ENCODE data around the gene INAVA. TPM values are rescaled to one million over a fixed set of nuclear protein-coding genes. Genes with fewer than 3 reads are reported as not detected.

INAVA gene
- total and polyA plus RNA-seq, 9 of the 15 experiments (the other 6 are each of a cell fraction or from before 2014, with no cell fraction given): 0.09 TPM; not detected in 8

DNA sequence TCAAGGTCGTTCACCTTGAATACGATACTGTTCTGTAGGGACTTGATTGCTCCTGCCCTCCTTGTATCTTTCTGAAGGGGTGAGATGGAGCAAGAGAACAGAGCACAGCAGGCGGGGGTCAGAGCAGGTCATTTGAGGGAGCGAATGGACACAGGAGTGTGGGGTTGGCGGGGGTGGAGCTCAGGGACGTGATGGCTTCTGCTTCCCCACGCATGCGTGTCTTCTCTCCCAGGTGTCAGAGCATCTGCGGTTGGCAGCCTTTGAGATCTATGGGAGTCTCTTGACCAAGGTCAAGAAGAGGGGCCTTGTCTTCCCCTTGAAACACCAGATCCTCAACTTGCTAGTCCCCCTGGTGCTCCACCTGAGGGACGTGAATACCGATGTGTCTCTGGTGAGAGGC is 63.9 kb downstream of the INAVA start:
- FAIRE-seq (no peak), DNase-seq (ENCODE audit: extremely low read depth in 1 of 4, low spot score in 3 of 4) (peak in 1 of 4 experiments; percentile 11), ATAC-seq (peak; percentile 22; the same call in 1 of the 3 replicates)
- peaks cover 57 to 88% of the 10 kb centered on the region in 2 experiments for H3K27me3 ChIP-seq (ENCODE audit: control insufficient read depth in 2 of 2, insufficient read depth in 2 of 2, low read length in 2 of 2)
- H3K36me3 ChIP-seq (ENCODE audit: control insufficient read depth, insufficient read depth, low read length): no peaks in the 10 kb centered on the region
- in situ Hi-C loops (cut with MboI) (no loop called here), intact Hi-C loops (cut with micrococcal nuclease) (no loop called here)
- no peaks in the 10 kb centered on the region for H3K9me3 ChIP-seq (replicated peaks; ENCODE audit: control insufficient read depth, insufficient read depth, low read depth, low read length)
- H3K4me1 ChIP-seq (replicated peaks in 1 of 2; ENCODE audit: control insufficient read depth in 2 of 2, insufficient read depth in 2 of 2, low read length in 2 of 2): no peaks in the 10 kb centered on the region
- TF ChIP-seq NRF1 (conservative IDR thresholded peaks at IDR 0.05 in 1 of 2, IDR thresholded peaks at IDR 0.05 in 1 of 2): peak; percentile 78 to 80
- TF ChIP-seq FOXA3 (CRISPR knock-in tag; conservative IDR thresholded peaks at IDR 0.05 in 1 of 2, IDR thresholded peaks at IDR 0.05 in 1 of 2): no peak
- CTCF ChIA-PET (ENCODE audit: low intra/inter-chr PET ratio): no interaction called here
- H2AFZ ChIP-seq (ENCODE audit: low read depth, low read length): no peak overlapping the region
- no peaks in the 10 kb centered on the region for H3K9me1 ChIP-seq (ENCODE audit: control insufficient read depth, insufficient read depth, low read length)
- WGBS (ENCODE audit: insufficient coverage, low coverage, missing lambda C conversion rate): 3% methylated on average over 11 of the region's 11 CpGs
- H3K79me2 ChIP-seq (ENCODE audit: control insufficient read depth, insufficient read depth, low read length): no peaks in the 10 kb centered on the region
- no peak overlapping the region for H3K4me3 ChIP-seq
- peaks cover 16% of the 10 kb centered on the region; the same call in 1 of the 2 replicates for H4K20me1 ChIP-seq (replicated peaks; ENCODE audit: control insufficient read depth, insufficient read depth, low read length)
- no peak overlapping the region for H3K27ac ChIP-seq (ENCODE audit: extremely low read depth, low read depth, low read length)
- H3K4me2 ChIP-seq (ENCODE audit: insufficient read depth, low read length): no peak overlapping the region
- H3K9ac ChIP-seq (ENCODE audit: insufficient read depth in 1 of 2, low read depth in 2 of 2, low read length in 2 of 2): no peak overlapping the region
- BruUV-seq (replicated peaks): no TSS peak
- POLR2A ChIA-PET: interaction anchor here (1.0 to 1.6 kb wide), 2 partner anchors 11 to 21 kb away, joined by 3 read pairs; no protein-coding TSS in a partner anchor

DNA sequence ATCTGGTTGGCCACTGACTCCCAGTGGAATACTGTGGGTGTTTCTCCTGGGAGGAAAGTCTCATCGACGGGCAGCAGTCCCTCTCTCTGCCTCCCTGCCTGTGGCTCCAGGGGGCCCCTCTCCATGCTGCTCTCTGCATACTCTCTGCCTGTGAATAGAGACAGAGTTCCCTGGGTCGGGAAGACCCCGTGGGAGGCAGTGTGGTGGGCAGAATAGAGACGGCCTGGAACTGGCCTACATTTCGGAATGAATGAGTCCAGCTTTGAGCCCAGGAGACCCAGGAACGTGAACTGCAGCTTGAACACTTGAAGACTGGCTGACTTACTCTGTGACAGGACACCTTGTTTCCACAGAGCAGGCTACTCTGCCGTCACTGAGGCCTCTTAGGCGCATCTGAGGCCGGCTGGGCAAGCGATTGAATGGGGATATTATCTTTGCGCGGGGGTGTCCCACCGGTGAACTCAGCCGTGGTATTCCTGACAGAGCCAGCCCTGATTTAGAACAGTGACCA is 64.8 kb downstream of the INAVA start:
- H2AFZ ChIP-seq (ENCODE audit: low read depth, low read length): no peak overlapping the region
- H3K36me3 ChIP-seq (ENCODE audit: control insufficient read depth, insufficient read depth, low read length): no peaks in the 10 kb centered on the region
- in situ Hi-C loops (cut with MboI) (no loop called here), intact Hi-C loops (cut with micrococcal nuclease) (no loop called here)
- no peak overlapping the region for H3K9ac ChIP-seq (ENCODE audit: insufficient read depth in 1 of 2, low read depth in 2 of 2, low read length in 2 of 2)
- no peak for DNase-seq (ENCODE audit: extremely low read depth in 1 of 4, low spot score in 3 of 4)
- POLR2A ChIA-PET: no interaction called here
- CTCF ChIA-PET (ENCODE audit: low intra/inter-chr PET ratio): no interaction called here
- ATAC-seq: peak; percentile 23; the same call in 2 of the 3 replicates
- BruUV-seq (replicated peaks): no TSS peak
- no peaks in the 10 kb centered on the region for H3K9me1 ChIP-seq (ENCODE audit: control insufficient read depth, insufficient read depth, low read length)
- 8% methylated on average over 15 of the region's 15 CpGs for WGBS (ENCODE audit: insufficient coverage, low coverage, missing lambda C conversion rate)
- H3K79me2 ChIP-seq (ENCODE audit: control insufficient read depth, insufficient read depth, low read length): no peaks in the 10 kb centered on the region
- FAIRE-seq: no peak
- no peak overlapping the region for H3K27ac ChIP-seq (ENCODE audit: extremely low read depth, low read depth, low read length)
- TF ChIP-seq, protein P1, sequence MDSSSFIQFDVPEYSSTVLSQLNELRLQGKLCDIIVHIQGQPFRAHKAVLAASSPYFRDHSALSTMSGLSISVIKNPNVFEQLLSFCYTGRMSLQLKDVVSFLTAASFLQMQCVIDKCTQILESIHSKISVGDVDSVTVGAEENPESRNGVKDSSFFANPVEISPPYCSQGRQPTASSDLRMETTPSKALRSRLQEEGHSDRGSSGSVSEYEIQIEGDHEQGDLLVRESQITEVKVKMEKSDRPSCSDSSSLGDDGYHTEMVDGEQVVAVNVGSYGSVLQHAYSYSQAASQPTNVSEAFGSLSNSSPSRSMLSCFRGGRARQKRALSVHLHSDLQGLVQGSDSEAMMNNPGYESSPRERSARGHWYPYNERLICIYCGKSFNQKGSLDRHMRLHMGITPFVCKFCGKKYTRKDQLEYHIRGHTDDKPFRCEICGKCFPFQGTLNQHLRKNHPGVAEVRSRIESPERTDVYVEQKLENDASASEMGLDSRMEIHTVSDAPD (CRISPR knock-in tag; IDR thresholded peaks at IDR 0.05): no peak
- no peak for TF ChIP-seq FUS (optimal IDR thresholded peaks at IDR 0.05; ENCODE audit: low read depth, low read length)
- TF ChIP-seq RNF2 (IDR thresholded peaks at IDR 0.05): no peak
- TF ChIP-seq, protein P2, sequence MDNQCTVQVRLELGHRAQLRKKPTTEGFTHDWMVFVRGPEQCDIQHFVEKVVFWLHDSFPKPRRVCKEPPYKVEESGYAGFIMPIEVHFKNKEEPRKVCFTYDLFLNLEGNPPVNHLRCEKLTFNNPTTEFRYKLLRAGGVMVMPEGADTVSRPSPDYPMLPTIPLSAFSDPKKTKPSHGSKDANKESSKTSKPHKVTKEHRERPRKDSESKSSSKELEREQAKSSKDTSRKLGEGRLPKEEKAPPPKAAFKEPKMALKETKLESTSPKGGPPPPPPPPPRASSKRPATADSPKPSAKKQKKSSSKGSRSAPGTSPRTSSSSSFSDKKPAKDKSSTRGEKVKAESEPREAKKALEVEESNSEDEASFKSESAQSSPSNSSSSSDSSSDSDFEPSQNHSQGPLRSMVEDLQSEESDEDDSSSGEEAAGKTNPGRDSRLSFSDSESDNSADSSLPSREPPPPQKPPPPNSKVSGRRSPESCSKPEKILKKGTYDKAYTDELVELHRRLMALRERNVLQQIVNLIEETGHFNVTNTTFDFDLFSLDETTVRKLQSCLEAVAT (IDR thresholded peaks at IDR 0.05): no peak
- no peak for TF ChIP-seq SMARCA4 (IDR thresholded peaks at IDR 0.05)
- TF ChIP-seq, protein P3, sequence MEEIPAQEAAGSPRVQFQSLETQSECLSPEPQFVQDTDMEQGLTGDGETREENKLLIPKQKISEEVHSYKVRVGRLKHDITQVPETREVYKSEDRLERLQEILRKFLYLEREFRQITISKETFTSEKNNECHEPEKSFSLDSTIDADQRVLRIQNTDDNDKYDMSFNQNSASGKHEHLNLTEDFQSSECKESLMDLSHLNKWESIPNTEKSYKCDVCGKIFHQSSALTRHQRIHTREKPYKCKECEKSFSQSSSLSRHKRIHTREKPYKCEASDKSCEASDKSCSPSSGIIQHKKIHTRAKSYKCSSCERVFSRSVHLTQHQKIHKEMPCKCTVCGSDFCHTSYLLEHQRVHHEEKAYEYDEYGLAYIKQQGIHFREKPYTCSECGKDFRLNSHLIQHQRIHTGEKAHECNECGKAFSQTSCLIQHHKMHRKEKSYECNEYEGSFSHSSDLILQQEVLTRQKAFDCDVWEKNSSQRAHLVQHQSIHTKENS (CRISPR knock-in tag; IDR thresholded peaks at IDR 0.05): no peak
- no peak overlapping the region for H3K4me3 ChIP-seq
- H3K4me2 ChIP-seq (ENCODE audit: insufficient read depth, low read length): no peak overlapping the region
- H3K9me3 ChIP-seq (replicated peaks; ENCODE audit: control insufficient read depth, insufficient read depth, low read depth, low read length): no peaks in the 10 kb centered on the region
- H3K27me3 ChIP-seq (ENCODE audit: control insufficient read depth in 2 of 2, insufficient read depth in 2 of 2, low read length in 2 of 2): peaks cover 57 to 83% of the 10 kb centered on the region in 2 experiments
- no peaks in the 10 kb centered on the region for H3K4me1 ChIP-seq (replicated peaks in 1 of 2; ENCODE audit: control insufficient read depth in 2 of 2, insufficient read depth in 2 of 2, low read length in 2 of 2)
- peaks cover 16% of the 10 kb centered on the region; the same call in 1 of the 2 replicates for H4K20me1 ChIP-seq (replicated peaks; ENCODE audit: control insufficient read depth, insufficient read depth, low read length)
